GM21737 (cell line): ENCODE measurements around the gene PKIG.

Experiments
- ATAC-seq: cut with Tn5 transposase; IDR thresholded peaks from one replicate; pipeline ENCODE4 v1.9.1; 2021; ENCODE audit warnings: mild to moderate bottlenecking, moderate library complexity; ENCODE audit not compliant: unreplicated experiment

The PKIG gene

DNA sequence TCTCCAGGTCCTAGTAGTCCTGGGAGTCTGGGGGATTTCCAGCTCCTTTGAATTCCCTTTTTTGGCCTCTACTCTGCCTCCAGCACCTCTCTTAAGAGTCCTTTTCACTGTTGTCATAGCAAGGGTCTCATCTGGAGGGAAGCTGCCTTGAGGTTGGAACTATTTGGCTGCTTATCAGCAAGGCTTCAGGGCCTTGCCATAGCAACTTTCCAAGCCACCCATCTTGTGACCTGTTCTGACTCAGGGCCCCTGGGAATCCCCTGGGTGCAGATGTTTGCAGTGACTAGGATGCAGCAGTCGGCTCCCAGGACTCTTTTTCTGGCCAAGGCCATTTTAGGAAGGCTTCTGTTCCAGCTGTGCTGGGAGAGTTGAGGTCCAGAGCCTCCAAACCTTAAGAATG lies 12.4 kb downstream of the PKIG start:
- ATAC-seq: no peak

DNA sequence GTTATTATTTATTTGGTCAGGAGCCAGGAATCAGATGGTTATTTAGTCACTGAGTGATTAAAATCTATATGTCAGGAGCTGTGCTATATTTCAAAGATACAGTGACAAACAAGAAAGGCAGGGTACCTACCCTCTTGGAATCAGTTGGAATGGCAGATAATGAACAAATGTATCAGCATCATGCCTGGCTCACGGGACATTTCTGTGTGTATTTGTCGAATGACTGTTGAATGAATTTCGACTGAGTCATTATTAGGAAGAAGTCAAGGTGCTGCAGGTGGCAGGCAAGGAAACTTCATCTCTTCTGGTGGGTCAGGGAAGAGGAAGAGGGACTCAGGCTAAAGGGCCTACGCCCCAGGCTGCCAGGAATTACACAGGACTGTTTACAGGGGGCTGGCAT lies 13.6 kb downstream of the PKIG start:
- no peak for ATAC-seq

DNA sequence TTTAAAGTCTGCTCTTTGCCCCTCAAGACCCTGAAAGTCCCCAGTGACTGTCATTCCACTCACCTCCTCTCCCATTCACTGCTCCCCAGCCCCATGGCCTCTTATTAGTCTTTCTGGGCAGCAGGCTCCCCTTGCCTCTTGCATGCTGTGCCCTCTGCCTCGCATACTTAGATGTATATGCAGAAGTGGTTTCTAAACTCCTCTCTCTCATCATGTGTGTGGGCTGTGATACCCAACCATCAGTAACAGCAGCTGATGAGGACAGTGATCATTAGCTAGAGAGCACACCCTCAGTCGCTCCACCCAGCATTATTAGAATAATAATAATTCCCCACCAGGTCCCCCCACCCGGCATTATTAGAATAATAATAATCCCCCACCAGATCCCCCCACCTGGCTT lies 14.5 kb downstream of the PKIG start:
- ATAC-seq: no peak

DNA sequence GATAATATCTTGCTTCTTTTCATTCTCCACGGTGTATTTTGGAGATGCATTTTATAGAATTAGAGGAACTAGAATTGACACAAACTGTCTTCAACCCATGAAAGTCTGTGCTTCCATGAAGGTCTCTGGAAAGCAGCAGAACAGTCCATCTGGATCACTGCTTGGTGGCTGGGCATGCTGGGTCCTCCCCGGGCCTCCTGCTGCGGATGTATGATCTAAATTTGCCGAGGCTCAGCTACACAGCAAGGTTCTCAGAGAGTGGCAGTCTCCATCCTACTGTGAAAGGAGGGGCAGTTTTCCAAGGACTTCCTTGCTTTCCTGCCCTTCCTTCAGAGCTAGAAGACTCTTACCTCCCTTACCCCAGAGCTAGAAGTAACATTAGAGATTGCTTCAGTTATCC lies 15.1 kb downstream of the PKIG start:
- no peak for ATAC-seq

DNA sequence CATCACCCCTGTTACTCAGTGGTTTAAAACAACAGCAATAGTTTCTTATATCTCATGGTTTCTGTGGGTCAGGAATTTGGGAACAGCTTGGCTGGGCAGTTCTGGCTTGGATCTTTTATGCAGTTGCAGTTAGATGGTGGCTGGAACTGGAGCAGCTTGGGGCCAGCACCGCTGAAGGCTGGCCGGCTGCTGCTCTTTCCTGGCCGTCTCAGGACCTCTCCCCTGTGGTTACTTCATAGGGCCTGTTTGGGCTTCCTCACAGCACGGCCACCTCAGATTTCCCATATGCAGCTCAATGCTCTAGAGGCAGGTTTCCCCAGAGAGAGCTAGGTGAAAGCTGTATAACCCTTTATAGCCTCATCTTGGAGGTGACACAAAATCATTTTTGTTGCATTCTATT lies 15.6 kb downstream of the PKIG start:
- ATAC-seq: no peak

DNA sequence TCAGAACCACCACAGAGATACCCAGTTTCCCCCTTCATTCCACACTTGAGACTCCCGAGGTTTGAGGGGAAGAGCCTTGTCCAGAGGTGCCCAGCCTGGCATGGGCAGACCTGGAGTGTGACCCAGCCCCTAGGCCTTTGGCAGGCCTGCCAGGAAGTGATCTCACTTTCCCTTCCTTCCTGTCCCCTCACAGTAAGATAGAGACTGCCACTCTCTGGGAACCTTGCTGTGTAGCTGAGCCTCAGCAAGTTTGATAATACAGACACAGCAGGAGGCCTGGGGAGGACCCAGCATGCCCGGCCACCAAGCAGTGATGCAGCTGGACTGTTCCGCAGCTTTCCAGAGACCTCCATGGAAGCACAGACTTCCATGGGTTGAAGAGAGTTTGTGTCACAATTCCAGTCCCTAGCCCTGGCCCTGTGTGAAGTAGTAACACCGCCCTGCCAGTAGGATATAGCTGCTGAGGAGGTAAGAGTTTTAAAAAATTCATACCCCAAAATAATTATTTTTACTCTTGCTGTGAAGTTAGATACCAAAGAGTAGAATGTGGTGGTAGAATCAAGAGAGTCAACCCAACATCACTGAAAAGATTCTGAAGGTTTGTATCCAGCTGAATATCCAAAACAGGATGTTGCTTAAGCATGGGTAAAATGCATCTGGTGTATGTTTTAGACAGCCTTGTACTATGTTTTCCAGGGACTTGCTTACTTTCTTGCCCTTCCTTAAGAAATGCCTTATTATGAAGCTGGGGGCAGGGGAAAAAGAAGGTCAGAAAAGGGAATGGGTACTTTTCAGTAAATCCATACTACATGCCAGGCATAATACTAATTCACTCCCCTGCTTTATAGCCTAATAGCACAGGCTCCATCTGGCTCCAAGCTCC lies 16.3 kb downstream of the PKIG start:
- ATAC-seq: no peak

DNA sequence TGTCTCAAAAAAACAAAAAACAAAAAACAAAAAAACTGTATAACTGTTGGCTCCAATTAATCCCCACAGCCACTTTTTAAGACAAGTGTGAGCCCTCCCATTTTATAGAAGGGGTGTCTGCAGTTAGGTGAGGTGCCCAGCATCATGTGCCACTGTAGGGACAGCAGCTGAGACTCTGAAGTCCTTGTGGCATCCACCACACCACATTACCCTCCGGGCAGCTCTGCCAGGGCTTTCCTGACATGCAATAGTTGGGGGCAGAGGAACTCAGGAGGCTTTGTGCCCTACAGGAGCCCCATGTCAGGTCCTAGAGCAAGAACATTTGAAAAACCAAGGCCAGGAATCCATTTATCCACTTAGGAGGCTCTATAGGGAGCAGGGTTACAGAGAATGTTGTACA lies 17.3 kb downstream of the PKIG start:
- ATAC-seq: no peak

DNA sequence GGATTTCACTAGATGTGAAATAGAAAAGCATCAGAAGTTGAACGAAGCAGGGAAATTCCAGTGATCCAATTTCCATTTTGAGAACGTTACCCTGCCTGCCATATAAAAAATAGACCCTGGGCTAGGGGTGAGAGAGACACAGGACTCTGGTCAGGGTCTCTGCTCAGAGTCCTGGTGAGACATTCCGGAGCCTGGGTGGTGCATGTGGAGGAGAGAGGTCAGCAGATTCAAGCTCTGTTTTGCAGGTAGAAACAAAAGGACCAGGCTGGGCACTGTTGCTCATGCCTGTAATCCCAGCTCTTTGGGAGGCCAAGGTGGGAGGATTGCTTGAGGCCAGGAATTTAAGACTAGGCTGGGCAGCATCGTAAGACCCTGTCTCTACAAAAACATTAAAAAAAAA lies 17.9 kb downstream of the PKIG start:
- no peak for ATAC-seq

DNA sequence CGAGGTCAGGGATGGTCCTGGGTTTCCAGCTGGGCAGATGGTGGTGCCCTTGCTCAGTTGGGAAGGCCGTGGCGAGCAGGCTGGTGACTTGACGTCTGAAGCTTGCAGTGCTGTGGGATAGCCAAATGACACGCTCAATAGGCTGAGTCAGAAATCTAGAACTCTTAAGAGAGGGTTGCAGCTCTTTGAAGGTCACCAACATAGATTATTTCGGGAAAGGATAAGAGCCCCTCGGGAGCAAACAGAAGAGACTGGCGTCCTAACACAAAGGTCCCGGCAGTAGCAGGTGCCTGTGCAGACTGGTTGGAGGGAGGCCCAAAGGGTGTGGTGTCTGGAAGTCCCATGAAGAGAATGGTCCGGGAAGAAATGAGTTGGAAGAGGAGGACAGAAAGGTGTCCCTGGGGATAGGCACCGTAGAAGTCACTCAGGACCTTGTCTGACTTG lies 18.4 kb downstream of the PKIG start:
- no peak for ATAC-seq

DNA sequence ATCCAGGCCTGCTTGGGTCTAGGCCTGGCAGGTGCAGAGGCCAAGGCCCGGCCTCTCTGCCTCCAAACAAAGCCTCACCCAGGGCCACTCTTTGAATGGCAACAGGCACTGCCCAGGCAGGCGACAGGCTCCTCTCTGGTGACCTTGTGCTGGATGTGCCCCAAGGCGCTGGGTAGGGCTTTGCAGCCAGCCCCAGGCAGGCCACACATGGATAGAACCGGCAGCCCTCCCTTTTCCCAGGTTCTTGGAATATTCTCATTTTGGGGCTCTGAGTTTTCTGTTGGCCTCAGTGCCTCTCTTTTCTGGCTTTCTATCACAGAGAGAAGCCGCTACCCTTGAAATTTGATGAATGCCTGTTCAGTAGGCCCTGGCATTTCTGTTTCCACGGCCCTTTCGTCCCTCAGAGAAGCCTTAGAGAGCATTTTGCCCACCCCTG lies 18.9 kb downstream of the PKIG start:
- no peak for ATAC-seq

DNA sequence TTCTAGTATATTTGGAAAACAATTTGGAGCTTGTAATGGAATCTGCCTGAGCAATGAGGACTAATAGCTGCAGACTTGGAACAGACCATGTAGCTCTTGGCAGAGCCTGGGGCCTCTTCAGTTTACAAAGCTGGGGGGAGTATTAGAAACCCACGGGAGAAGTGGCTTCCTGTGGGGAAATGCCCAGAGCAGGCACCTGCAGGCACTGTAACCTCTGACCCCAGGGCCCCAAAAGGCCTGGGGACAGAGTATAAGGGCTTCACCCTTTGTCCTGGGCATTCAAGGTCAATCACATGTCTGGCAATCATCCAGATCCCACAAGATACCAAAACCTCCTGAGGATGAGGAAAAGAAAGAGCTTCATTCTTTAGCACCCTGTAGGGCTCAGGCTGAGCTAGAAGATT lies 19.4 kb downstream of the PKIG start:
- no peak for ATAC-seq

DNA sequence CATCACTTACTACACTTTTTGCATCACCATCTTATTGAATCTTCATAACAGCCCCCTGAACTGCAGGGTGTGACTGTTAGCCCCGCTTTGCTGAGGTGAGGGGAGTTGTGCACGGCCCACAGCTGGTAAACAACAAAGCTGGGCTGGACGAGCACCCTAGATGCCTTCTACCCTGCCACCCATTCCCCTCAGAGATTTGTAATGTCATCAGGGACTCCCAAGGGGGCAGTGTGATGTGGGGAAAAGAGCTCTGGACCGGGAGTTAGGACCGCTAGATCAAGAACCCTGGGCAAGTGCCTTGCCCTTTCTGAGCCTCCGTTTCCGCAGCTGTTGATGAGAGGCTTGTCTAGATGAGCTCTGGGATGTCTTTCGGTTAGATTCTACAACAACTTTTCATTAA lies 20.9 kb downstream of the PKIG start:
- ATAC-seq: no peak

DNA sequence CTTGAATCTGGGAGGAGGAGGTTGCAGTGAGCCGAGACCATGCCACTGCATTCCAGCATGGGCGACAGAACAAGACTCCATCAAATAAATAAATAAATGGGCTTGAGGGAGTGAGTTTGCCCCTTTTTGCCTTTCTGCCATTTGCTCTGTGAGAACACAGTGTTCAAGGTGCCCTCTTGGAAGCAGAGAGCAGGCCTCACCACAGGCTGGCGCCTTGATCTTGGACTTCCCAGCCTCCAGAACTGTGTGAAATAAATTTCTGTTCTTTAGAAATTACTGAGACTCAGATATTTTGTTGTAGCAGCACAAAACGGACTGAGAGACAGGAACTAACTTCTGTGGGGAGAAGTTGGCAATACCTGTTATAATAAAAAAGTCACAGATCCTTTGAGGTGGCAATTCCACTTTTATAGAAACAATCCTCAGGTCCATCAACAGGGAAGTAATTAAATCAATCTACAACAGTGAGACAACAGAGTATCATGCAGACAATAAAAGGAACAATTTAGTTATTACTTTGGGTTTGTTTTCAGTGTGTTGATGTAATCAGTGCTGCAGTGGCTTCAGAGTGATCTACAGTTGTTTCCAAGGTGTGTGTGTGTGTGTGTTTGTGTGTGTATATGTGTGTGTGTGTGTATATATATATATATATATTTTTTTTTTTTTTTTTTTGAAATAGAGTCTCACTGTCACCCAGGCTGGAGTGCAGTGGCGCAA lies 24.5 kb downstream of the PKIG start:
- no peak for ATAC-seq

DNA sequence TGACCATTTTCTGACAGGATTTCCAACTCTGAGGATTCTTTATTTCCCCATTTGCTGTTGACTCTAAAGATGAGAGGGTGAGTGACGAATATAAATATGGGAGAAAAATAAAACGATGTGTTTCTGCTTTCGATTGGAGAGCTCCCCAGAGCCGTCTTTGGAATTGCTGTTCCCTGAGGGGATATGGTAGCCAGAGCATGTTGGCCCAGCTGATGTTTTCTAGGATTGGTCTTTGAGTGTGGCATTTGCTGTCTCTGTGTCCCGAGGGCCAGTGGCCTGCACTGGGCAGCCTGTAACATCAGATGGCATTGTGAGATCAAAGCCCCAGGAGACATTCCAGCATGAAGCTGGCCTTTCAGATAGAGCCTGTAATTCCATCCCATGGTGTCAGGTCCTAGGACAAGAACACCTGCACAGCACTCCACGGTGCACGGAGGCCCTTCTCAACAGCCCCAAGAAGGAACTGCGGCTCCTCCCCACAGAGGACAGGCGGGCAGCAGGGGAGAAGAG lies 26.7 kb downstream of the PKIG start:
- no peak for ATAC-seq

DNA sequence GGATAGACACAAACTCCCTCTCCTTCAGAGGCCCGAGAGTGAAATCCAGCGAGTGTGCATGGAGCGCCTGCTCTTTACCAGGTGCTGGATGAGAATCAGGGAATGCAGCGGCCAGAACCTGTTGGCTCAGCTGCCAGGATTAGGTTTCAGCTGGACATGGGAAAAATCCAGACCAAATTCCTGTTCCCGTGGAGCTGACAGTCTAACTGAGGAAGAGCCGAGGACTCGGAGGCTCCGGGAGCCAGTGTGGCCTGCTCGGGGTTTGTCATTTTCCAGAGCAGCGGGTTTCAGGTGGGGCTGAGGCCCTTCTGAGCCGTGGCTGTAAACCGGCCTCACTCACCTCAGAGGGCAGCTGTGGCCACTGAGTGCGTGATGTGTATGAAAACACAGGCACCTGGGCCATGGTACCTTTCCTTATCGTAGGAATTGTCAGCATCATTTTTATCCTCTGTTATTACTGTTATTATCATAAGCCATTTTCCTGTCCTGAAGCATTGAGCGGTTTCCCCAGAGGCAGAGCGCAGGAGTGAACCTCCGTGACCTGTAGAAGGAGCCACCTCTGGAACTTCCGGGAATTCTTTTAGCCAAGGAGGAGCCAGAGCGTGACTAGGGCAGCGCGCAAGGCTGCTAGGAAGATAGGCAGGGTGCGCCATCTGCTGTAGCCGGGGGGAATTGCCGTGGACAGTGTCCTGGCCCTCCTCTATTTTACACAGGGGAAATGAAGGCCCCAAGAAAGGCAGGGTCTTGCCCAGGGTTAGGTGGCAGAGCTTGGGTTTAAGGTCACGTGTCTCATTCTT lies 27.3 kb downstream of the PKIG start:
- ATAC-seq: peak; percentile 80

DNA sequence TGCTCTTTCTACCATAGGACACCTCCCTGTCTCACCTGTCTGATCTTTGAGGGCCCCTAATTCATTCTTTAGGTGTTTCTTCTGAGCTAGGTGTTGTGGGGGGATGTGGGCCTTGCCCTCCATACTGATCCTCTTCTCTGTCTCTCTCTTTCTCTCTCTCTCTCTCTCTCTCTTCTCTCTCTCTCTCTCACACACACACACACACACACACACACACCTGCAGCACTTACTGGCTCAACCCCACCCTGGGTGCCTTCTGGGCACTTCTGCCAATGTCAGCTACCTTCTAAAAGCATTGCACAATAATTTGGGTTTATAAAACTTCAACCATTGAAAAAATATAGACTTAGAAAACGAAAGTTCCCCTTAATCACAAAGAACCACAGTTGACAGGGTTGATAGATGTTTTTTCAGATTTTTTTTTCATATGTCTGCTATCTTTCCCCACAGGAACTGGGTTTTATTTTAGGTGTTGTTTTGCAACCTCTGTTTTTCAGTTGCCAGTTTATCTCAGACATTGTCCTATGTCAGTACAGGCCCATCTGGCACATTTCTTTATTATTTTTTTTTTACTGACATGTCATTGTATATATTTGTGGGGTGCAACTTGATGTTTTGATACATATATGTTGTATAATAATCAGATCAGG lies 28.1 kb downstream of the PKIG start:
- peak; percentile 14 for ATAC-seq

DNA sequence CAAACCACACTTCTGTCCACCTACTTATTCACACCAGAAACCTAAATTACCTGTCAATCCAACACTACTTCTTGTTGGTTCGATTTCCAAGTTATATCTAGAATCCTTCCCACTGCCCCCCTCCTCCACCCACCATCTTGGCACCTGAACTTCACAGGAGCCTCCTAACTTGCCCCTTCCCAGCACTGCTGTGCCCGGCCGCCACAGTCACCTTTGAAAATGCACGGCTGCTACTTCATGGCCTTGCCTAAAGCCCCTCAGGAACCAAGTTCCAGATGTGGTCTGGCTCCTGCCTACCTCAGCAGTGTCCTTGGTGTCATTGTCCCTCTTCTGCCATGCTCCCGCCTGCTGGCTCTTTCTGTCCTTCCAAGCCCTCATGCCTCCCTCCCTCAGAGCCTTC lies 31.2 kb downstream of the PKIG start:
- no peak for ATAC-seq

DNA sequence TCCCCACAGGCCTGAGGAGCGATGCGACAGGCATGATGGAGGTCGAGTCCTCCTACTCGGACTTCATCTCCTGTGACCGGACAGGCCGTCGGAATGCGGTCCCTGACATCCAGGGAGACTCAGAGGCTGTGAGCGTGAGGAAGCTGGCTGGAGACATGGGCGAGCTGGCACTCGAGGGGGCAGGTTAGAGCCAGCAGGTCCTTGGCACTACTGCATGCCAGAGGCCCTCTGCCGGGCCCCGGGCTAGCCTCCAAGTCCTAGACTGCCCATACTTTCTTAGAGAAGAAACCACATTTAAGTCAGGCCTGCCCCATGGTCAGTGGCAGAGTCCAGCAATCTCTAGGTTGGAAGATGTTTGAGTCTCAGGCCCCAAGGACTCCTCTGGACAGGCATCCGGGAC lies 32.1 kb downstream of the PKIG start:
- ATAC-seq: no peak

DNA sequence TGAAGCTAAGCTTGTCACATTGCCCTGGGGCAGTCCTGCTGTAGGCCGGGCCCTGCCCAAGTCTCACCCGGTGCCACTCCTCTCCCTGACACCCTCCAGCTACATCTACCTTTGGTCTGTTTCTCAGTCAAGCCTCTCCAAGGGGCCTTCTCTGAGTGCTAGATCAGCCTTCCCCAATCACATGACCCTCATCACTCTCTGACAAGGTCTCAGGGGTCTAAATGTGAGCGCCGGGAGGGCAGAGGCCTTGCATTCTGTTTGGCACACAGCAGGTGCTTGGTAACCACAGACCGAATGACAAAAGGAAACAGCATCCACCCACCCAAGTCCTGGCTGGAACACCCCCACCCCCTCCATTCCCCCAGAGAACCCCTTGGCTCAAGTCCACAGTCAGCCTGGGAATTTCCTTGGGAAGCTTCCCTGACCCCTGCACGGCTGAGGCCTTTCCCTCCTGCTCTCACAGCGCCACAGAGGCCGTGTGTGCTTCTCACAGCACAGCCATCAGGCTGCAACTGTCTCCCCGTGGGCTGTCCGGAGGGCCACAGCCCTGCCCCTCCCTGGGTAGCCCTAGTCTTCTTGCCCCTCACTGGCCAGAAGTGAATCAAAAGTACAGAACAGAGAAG lies 32.9 kb downstream of the PKIG start:
- ATAC-seq: no peak

DNA sequence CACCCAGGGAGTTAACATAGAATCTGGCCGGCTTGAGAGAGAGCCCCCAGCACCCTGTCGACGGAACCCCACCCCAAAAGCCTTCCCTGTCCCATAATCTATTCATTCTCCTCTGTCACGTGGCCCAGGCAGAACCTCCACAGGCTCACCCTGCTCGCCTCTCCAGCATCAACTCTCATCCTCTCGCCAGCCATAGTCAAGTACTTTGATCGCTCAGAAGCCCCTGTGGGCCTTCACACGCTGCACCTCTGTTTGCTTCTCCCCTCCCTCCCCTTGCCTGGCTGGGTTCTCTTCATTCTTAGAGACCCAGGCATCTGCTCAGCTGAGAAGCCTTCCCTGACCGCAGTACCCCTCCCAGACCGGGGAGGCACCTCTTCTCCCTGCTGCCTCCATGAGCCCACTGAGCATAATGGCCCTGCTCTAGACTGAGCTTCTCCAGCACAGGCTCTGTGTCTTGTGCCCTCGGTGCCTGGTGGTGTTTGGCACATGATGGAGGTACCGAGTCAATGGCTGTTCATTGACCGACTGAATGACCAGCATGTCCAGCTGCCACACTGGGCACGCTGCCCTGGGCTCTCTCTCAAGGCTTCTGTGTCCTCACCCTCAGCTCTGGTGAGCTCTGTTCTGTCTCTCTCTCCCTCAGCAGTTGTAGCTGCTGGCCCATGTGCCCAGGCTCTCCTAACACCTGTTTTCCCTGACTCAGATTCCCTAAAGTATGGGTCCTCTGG lies 33.7 kb downstream of the PKIG start:
- ATAC-seq: no peak
